ENCODE results near the gene DENND10.
"Not testable (repeated sequence)": the region's sequence is repeated elsewhere in the genome, so short reads cannot be mapped to it uniquely, and the experiment has no call there.

Gene DENND10

GRCh38 chr10:119133949-119134348 is 30.0 kb downstream of the DENND10 start:
- DNase-seq, result no peak

DNA sequence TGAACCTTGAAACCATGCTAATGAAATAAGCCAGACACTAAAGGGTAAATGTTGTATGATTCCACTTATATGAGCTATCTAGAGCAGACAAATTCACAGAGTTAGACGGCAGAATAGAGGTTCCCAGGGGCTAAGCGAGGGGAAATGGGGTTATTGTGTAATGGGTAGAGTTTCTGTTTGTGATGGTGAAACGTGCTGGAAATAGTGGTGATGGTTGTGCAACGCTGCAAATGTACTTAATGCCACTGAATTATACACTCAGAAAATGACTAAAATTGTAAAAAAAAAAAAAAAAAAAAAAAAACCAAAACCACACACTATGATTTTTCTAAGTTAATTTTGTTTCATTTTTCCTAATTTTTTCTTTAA is 31.6 kb downstream of the DENND10 start:
- no peak for DNase-seq

- DNase-seq, result no peak
Observed at GRCh38 chr10:119136084-119136483, 32.2 kb downstream of the DENND10 start.

DNA sequence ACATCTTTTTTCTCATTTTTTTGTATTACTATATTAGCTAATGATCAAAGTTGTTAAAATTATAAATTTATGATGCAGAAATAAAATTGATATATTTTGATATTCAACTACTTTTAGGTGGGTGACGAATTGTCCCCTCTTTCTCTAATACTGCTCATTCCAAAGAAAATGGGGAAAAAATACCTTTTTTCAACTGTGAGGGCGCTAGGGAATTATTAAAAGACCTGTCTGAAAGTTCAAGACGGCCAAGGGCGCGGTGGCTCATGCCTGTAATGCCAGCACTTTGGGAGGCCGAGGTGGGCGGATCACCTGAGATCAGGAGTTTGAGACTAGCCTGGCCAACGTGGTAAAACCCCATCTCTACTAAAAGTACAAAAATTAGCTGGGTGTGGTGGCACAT is 34.0 kb downstream of the DENND10 start:
- not testable (repeated sequence) for DNase-seq

DNA sequence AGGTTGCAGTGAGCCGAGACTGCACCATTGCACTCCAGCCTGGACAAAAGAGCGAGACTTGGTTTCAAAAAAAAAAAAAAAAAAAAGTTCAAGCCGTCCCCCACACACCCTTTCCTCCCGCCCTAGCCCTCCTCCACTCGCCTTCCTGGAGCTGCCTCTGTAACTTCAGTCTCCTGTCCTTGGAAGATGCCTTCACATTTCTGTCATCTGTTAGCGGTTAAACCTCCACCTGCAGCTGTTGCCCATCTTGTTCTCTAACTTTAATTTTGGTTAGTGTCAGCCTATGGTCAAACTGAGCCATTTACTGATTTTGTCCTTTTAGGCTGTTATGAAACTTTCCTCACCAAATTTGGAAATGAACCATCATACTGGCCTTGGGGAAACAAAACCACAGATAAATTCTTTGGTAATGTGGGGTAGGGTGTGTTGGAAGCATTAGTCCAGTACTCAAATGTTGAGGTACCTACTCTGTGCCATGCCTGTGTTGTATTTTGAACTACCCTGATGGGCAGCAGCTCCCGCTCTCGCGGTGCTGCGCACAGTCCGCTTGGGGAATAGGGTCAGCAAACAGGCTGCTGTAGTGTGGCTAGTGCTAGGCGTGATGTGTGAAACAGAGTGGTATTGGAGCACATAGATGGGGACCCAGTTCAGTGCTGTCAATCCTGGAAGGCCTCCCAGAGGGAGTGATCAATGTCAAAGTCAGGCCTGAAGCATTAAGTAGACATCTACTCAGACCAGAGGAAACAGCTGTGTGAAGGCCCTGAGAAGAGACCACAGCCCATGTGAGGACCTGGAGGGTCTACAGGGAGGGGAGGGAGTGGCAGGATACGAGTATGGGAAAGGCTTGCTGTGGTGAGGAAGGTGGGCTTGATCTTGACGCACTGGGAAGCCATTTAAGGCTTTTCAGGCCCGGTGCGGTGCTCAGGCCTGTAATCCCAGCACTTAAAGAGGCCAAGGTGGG is 34.7 kb downstream of the DENND10 start:
- DNase-seq, result no peak

DNA sequence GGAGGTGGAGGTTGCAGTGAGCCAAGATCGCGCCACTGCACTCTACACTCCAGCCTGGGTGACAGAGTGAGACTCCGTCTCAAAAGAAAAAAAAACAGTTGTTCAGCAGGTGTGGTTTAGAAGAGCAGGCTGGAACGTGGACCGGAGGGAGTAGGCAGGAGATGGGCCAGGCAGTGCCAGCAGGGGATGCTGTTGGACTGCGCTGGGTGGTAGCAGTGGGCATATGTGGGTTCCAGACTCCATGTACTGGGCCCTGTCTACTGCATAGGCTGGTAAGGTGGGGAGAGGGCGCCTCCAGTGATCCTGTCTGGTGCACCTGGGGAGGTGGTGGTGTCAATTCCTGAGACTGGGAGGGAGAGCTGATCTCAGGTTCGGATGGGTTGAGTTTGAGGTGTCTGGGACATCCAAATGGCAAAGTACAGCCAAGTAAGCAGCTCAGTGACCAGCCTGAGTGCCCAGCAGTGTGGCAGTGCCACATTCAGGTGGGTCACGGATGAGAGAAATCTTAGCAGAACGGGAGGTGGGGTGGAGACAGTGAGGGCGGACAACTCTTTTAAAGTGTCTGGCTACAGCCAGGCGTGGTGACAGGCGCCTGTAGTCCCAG is 35.7 kb downstream of the DENND10 start:
- no peak for DNase-seq

DNA sequence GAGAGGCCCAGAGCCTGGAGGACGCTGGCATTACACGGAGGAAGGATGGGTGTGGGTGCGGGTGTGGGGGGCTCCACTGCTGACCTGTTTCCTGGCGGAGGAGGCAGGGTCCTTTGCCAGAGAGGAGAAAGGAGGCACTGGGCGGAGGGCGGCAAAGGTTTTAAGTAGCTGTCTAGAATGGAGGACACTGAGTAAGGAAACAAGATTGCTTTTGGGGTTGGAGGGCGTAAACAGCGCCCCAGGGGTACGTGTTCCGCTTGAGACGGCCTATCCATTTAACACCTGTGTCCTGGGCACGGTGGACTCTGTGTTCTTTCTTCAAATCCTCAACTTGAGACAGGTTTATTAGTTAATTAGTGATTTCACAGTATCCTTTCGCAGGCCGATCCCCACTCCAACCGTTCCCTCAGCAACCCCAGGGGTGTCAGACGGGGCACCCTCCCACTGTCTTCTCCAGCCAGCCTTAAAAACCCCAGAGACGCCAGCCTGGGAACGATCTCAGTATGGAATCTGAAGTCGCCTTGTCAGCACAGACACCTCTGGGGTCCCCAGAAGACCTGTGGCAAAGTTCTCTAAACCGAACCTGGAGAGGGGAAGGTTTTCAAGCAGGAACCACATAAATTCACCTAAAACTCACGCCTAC is 36.8 kb downstream of the DENND10 start:
- DNase-seq, result no peak

- no peak for DNase-seq
Observed at GRCh38 chr10:119143657-119144056, 39.7 kb downstream of the DENND10 start.

- no peak for DNase-seq
Observed at GRCh38 chr10:119149157-119149556, 45.2 kb downstream of the DENND10 start.

DNA sequence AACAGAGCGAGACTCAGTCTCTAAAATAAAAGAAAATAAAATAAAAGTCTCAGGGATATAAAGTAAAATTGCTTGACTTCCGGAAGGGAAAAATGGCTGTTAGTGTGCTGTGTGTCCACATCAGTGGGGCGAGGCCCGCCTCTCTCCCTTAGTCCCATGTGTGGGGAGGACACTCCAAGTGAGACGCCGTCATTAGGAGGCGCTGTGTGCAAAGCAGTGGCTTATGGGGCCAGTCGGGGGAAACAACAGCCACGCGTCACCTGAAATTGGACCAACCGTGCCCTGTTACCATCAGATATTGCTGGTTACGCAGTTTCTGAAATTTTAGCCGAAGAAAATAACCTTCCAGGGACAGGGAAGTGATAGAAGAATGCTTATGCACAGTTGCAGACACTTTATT is 45.8 kb downstream of the DENND10 start:
- DNase-seq, result no peak

DNA sequence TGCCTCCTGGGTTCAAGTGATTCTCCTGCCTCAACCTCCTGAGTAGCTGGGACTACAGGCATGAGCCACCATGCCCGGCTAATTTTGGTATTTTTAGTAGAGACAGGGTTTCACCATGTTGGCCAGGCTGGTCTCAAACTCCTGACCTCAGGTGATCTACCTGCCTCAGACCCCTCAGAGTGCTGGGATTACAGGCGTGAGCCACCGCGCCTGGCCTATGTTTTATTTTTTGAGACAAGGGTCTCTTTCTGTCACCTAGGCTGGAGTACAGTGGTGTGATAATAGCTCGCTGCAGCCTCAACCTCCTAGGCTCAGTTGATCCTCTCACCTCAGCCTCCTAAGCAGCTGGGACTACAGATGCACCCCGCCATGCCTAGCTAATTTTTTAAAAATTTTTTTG is 47.7 kb downstream of the DENND10 start:
- not testable (repeated sequence) for DNase-seq

- no peak for DNase-seq
Observed at GRCh38 chr10:119153041-119153440, 49.1 kb downstream of the DENND10 start.

DNA sequence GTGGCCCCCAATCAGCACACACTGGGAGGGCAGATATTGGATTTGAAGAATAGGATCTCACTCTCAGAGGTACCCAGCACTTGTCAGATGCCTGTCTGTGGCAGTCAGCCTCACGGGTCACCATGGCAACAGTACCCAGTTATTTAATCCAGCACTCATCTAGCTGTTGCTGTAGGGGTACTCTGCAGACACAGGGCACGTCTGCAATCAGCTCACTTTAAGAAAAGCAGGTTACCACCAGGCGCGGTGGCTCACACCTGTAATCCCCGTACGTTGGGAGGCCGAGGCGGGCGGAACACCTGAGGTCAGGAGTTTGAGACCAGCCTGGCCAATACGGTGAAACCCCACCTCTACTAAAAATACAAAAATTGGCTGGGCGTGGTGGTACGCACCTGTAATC is 49.7 kb downstream of the DENND10 start:
- DNase-seq, result no peak

DNA sequence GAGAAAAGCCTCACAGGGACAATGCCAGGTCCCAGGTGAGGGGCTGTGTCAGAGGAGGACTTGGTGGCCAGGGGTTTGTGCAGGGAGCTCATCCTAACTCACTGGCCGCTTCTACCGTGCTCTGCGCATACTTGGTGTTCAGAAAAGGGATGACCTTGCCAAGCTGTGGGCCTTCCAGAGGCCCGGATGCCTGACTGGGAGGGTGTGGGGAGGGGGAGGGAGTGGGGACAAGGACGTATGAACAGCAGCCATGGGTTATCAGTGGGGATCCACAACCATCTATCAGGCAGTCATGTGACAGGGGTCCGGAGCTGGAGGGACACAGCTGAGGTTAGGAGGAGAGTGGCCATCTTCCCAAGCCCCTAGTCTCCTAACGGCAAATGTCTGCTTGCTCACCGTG is 55.4 kb downstream of the DENND10 start:
- DNase-seq, result no peak

DNA sequence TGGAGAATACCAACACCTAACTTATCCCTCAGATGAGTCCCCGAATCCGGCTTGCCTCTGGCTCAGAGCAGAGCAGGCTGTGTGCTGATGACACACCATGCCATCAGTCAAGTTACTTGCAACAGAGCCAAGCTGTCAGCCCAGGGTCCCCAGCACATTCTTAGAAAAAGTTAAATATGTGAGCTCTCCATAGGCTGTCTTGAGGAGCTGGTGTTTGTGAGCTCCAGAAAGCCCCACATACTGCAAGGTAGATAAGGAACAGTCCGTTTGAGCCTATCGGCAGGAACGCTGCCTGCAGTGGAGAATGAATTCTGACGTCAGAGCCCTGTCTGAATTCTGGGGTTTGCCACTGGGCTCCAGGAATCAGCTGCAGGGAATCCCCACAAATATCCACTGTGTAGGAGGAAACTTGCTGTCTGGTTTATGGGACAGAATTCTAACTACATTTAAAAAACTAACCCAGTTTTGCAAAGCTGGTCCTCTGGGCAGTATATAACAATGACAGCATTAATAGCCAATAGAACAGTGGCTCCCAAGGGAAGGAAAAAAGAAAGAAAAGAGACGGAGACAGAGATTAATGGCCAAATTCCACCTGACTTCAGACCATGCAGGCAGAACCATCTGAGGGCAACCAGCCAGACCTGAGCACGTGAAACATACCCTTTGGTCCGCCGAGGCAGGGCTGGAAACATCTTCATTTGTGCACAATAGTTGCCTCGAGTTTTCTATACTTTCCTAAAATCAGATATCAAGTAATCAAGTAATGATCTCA is 58.0 kb downstream of the DENND10 start:
- no peak for DNase-seq

- no peak for DNase-seq
Observed at GRCh38 chr10:119162452-119163092, 58.7 kb downstream of the DENND10 start.

- DNase-seq, result peak; percentile 82
Observed at GRCh38 chr10:119165171-119166117, 61.5 kb downstream of the DENND10 start, which contains the start of gene SFXN4. TSS of gene SFXN4 (minus strand) at chr10:119165714. CDS start at chr10:119165647, 67 bp downstream.

GRCh38 chr10:119166118-119166500 is 62.2 kb downstream of the DENND10 start:
- no peak for DNase-seq

DNA sequence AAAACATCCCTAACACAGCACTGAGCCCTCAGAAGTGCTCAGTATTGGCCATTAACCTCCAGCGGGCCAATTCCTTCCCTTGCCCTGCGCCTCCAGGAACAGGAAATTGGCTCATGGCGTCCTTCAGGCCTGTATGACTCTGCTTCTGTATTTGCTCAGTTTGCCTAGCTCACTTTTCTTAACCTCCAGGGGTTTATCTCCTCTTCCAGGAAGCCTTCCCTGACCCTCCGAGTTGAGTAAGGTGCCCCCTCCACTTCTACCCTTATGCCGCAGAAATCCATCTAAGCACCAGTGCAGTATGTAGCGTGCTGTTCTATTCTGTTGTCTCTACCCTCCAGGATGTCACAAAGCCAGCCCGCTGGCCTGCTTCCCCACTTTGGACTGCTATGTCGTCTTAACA is 62.7 kb downstream of the DENND10 start:
- DNase-seq, result no peak

GRCh38 chr10:119167041-119167440 is 63.1 kb downstream of the DENND10 start:
- DNase-seq, result no peak

GRCh38 chr10:119174109-119174508 is 70.2 kb downstream of the DENND10 start:
- DNase-seq, result no peak
